Measurements from ENCODE around the gene PCOLCE2. TPM values are rescaled to one million over a fixed set of nuclear protein-coding genes. Genes with fewer than 3 reads are reported as not detected.

Gene PCOLCE2
- 10 to 100 TPM in 2 of 5 donors, 1 to 10 TPM in 1, not detected in 2; 6.2 to 26.9 (median 19.6) TPM for total RNA-seq
- 1 to 10 TPM in 1 of 3 donors, under 1 TPM in 2; 0.75 to 1.1 (median 0.78) TPM for polyA plus RNA-seq
- long read RNA-seq, donor 1, result 0 reads
- long read RNA-seq, donor 2, result 0 reads
- long read RNA-seq, donor 3, result 0 reads
- long read RNA-seq, donor 4, result 0 reads
- long read RNA-seq, donor 5, result 0 reads
- long read RNA-seq, donor 6, result 0 reads
- long read RNA-seq, donor 7, result 0 reads
- long read RNA-seq, donor 8, result 0 reads
- long read RNA-seq, donor 9, result 0 reads
- long read RNA-seq, donor 10, partial matches to known transcripts, result 0 of 1 reads
- long read RNA-seq, donor 10, other reads (novel, unspliced or antisense), result 0 of 1 reads

GRCh38 chr3:142888481-142889211 lies at the start of gene PCOLCE2:
Gene PCOLCE2 (minus strand): TSS chr3:142889083. CDS start chr3:142888896, 187 bp downstream.
- WGBS, 5 donors, result 0 to 1% (median 0%) methylated on average over 42 to 74 of the region's 74 CpGs
- DNase-seq, result peak in 1 of 2 donors; percentile 75
- peaks cover 0 to 36% (median 20%) of the 10 kb centered on the region in 3 donors for H3K27me3 ChIP-seq
- intact Hi-C loops (cut with DNase I; ENCODE audit: low total_unique reads), result no loop called here
- peak within 1 kb of the TSS in 2 of 5 donors; percentile 0 to 30 for H3K27ac ChIP-seq
- H3K9me3 ChIP-seq, result no peaks in the 10 kb centered on the region
- H3K4me3 ChIP-seq, result peak within 1 kb of the TSS; percentile 53 to 73 (median 66)
- TF ChIP-seq CTCF (IDR thresholded peaks at IDR 0.05) (no peak), POLR2AphosphoS5 (IDR thresholded peaks at IDR 0.05) (no peak), EP300 (IDR thresholded peaks at IDR 0.05) (no peak)
- no peaks in the 10 kb centered on the region for H3K36me3 ChIP-seq
- H3K4me1 ChIP-seq, result peaks cover 12 to 18% (median 16%) of the 10 kb centered on the region in 4 donors

GRCh38 chr3:142935963-142936362 lies 47.1 kb upstream of the PCOLCE2 start:
- TF ChIP-seq CTCF (IDR thresholded peaks at IDR 0.05), result no peak
- TF ChIP-seq EP300 (IDR thresholded peaks at IDR 0.05), result no peak
- no peak for TF ChIP-seq POLR2A (IDR thresholded peaks at IDR 0.05)
- TF ChIP-seq POLR2AphosphoS5 (IDR thresholded peaks at IDR 0.05), result no peak
- H3K27ac ChIP-seq, result no peak overlapping the region
- intact Hi-C loops (cut with DNase I; ENCODE audit: low total_unique reads), result no loop called here
- WGBS, 5 donors, result 54 to 73% (median 67%) methylated on average over 4 to 5 of the region's 5 CpGs
- no peak for DNase-seq
- no peaks in the 10 kb centered on the region for H3K4me1 ChIP-seq
- H3K27me3 ChIP-seq, result peaks cover 0 to 9% (median 0%) of the 10 kb centered on the region in 3 donors
- H3K9me3 ChIP-seq, result no peaks in the 10 kb centered on the region
- no peaks in the 10 kb centered on the region for H3K36me3 ChIP-seq
- H3K4me3 ChIP-seq, result no peak overlapping the region

- no peaks in the 10 kb centered on the region for H3K36me3 ChIP-seq
- no peak for DNase-seq
- peaks cover 0 to 9% (median 0%) of the 10 kb centered on the region in 3 donors for H3K27me3 ChIP-seq
- H3K4me3 ChIP-seq, result no peak overlapping the region
- intact Hi-C loops (cut with DNase I; ENCODE audit: low total_unique reads), result no loop called here
- H3K4me1 ChIP-seq, result no peaks in the 10 kb centered on the region
- no peaks in the 10 kb centered on the region for H3K9me3 ChIP-seq
- TF ChIP-seq POLR2A (IDR thresholded peaks at IDR 0.05) (no peak), CTCF (IDR thresholded peaks at IDR 0.05) (no peak)
- H3K27ac ChIP-seq, result no peak overlapping the region
- 86 to 98% (median 90%) methylated on average over 3 of the region's 3 CpGs for WGBS, 5 donors
Measured at GRCh38 chr3:142934887-142935269, 46.0 kb upstream of the PCOLCE2 start.

GRCh38 chr3:142934128-142934886 lies 45.4 kb upstream of the PCOLCE2 start:
- no peak overlapping the region for H3K27ac ChIP-seq
- DNase-seq, result no peak
- H3K36me3 ChIP-seq, result no peaks in the 10 kb centered on the region
- WGBS, 5 donors, result 79 to 95% (median 85%) methylated on average over 7 of the region's 7 CpGs
- H3K4me3 ChIP-seq, result no peak overlapping the region
- TF ChIP-seq POLR2A (IDR thresholded peaks at IDR 0.05), result no peak
- no peak for TF ChIP-seq CTCF (IDR thresholded peaks at IDR 0.05)
- no peak for TF ChIP-seq POLR2AphosphoS5 (IDR thresholded peaks at IDR 0.05)
- TF ChIP-seq EP300 (IDR thresholded peaks at IDR 0.05), result no peak
- peaks cover 0 to 9% (median 0%) of the 10 kb centered on the region in 3 donors for H3K27me3 ChIP-seq
- intact Hi-C loops (cut with DNase I; ENCODE audit: low total_unique reads), result no loop called here
- H3K9me3 ChIP-seq, result no peaks in the 10 kb centered on the region
- no peaks in the 10 kb centered on the region for H3K4me1 ChIP-seq
